HG02938 (cell line): Measurements from ENCODE around the gene CALHM5.

Experiments used
- ATAC-seq: cut with Tn5 transposase; IDR thresholded peaks from one replicate; pipeline ENCODE4 v1.9.1; 2021; ENCODE audit warnings: mild to moderate bottlenecking, moderate library complexity; ENCODE audit not compliant: unreplicated experiment

Gene CALHM5

GRCh38 chr6:116545651-116546050 is 34.2 kb downstream of the CALHM5 start, which contains the start of gene TRAPPC3L:
TRAPPC3L (minus strand) TSS chr6:116545684; CDS start chr6:116545514, 170 bp downstream.
- ATAC-seq, result no peak

- no peak for ATAC-seq
Measured at GRCh38 chr6:116547358-116547757, 35.9 kb downstream of the CALHM5 start.

- no peak for ATAC-seq
Measured at GRCh38 chr6:116550796-116551195, 39.4 kb downstream of the CALHM5 start.

- no peak for ATAC-seq
Measured at GRCh38 chr6:116553451-116553850, 42.0 kb downstream of the CALHM5 start, which contains the start of gene CALHM4. CALHM4 (plus strand) TSS chr6:116553751; CDS start chr6:116553794, 43 bp downstream.

DNA sequence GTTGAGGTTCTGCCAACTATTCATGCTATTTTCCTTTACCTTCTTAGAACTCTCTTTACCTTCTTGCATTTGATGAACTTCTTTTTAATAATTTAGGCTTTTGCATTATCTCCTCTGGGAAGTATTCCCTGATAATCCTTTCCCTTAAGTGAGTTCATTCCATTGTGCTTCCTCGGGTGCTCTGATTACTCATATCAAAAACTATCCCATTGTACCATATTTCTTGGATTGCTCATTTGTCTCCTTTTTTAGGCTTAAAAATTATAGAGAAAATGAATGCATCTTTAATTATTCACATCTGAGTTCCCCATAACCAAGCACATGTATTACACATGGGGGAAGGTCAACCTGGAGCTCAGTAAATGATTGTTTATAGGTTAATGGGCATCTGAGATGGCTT is 44.6 kb downstream of the CALHM5 start:
- no peak for ATAC-seq

- ATAC-seq, result no peak
Measured at GRCh38 chr6:116556814-116557415, 45.5 kb downstream of the CALHM5 start.

DNA sequence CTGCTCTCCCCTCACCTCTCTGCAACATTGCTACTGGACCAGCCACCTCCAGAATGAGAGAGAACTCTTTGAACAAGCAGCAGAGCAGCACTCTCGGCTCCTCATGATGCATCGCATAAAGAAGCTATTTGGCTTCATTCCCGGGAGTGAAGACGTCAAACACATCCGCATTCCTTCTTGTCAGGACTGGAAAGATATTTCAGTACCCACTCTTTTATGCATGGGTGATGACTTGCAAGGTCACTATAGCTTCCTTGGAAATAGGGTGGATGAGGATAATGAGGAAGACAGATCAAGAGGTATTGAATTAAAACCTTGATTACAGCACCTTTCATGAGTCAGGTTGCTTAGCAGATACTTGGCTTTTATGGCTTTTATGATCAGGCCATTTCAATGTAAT is 46.5 kb downstream of the CALHM5 start:
- ATAC-seq, result no peak

DNA sequence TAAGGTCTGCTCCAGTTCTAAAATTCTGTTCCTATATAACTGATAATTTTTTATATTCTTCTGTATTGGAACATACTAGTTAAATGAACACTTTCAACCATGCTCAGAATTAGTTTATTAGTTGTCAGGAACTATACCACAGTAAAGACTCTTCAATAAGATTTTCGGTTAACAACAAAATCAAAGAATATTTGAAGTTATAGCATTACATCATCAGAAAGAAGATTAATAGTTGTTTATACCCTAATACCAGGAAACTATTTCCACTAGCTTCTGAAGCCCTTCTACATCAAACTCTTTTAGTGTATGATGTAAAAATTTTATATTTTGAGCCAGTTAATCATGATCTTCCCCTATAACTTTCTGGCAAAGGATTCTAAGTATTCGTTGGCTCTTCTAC is 48.7 kb downstream of the CALHM5 start:
- ATAC-seq, result no peak

GRCh38 chr6:116561377-116562018 is 50.1 kb downstream of the CALHM5 start:
- ATAC-seq, result peak; percentile 69

DNA sequence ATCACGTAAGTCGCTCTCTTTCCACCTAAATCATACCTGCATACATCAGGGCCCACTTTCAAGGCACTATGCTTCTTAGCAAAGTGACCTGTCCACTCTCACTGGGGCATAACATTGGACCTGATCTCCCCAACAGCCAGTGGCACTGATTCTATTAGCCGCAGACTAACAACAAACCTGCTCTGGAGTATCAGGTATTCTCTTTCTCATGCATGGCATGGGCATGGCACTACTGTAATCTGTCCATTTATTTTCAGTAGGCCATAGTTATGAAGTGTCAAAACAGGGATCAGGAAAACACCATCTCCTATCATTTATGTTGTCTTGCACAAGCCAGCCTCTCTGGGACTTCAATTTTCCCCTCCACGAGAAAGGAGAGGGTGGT is 50.6 kb downstream of the CALHM5 start:
- no peak for ATAC-seq

DNA sequence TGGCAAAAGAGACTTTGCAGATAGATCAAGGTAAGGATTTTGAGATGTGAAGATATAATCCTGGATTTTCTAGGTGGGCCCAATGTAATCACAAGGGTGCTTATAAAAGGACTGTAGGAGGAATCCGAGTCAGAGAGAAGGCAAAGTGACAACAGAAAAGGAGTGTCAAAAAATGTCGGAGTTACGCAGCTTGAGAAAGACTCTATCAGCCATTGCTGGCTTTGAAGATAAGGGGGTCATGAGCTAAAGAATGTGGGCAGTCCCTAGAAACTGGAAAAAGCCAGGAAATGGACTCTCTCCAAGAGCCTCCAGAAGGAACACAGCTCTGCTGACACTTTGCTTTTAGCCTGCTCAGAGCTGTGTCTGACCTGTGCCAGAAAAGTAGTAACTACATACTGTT is 51.2 kb downstream of the CALHM5 start:
- no peak for ATAC-seq

DNA sequence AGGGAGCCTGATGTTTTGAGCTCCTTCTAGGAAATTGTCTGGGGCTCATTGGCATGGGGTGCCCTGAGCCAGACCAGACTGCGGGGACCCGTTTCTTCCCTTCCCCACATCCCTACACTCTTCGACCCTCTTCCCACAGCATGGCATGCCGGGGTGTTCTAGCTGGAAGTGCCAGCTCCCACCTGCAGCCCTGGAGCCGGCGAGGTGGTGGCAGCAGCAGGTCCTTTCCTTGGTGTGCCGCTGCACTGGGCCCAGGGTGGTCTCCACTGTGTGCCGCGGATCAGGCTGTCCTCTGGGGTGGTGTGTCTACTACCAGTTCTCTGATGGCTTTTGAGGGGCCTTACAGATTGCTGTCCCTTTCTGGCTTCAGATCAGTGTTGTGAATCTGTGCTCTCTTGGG is 52.4 kb downstream of the CALHM5 start:
- no peak for ATAC-seq

DNA sequence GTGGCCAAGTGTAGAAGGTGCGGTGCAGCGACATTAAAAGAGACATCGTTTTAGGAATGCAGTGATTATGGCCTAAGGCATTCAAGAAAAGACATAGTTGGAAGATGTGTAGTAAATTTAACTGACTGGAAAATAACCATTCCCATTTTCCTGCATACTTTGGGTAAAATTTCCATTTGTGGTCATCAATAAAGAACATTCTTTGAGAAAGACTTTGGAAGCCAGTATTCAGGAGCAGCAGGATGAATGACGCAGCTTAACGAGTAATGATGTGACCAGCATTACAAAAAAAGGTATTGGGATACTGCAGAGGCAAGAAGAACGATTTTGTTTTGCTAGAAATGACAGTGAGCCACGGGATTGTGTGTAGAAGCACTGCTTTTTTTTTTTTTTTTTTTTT is 52.9 kb downstream of the CALHM5 start:
- no peak for ATAC-seq

- ATAC-seq, result no peak
Measured at GRCh38 chr6:116564921-116565872, 53.8 kb downstream of the CALHM5 start.

- no peak for ATAC-seq
Measured at GRCh38 chr6:116568111-116568510, 56.7 kb downstream of the CALHM5 start.

DNA sequence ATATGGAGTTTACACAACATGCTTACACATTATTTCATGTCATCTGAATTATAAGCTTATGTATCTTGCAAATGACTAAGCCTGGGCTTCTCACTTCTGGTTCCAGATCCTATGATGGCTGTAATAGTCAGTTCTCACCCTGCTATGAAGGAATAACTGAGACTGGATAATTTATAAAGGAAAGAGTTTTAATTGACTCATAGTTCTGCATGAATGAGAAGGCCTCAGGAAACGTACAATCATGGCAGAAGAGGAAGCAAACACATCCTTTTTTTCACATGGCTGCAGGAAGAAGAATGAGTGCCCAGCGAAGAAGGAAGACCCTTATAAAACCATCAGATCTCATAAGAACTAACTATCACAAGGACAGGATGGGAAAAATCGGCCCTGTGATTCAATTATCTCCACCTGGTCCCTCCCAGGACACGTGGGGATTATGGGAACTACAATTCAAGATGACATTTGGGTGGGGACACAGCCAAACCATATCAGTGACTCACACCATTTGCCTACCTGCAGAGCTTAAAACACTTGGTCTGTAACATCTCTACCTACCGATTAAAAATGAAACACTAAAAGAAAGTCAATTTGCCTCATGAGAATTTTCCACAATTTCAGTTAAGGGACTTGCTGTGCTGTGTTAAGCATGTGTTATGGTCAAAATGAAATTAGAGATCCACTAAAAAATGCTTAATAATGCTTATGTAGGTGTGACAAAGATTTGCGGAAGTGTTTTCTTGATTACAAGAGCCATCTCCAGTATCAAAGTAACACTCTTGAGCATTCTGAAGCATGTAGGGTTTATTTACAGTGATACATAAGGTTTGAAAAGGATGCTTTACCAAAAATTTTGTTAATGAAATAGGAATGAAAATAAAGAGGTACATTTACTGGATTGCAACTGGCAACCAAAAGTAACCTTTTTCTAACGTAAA is 57.6 kb downstream of the CALHM5 start:
- no peak for ATAC-seq

DNA sequence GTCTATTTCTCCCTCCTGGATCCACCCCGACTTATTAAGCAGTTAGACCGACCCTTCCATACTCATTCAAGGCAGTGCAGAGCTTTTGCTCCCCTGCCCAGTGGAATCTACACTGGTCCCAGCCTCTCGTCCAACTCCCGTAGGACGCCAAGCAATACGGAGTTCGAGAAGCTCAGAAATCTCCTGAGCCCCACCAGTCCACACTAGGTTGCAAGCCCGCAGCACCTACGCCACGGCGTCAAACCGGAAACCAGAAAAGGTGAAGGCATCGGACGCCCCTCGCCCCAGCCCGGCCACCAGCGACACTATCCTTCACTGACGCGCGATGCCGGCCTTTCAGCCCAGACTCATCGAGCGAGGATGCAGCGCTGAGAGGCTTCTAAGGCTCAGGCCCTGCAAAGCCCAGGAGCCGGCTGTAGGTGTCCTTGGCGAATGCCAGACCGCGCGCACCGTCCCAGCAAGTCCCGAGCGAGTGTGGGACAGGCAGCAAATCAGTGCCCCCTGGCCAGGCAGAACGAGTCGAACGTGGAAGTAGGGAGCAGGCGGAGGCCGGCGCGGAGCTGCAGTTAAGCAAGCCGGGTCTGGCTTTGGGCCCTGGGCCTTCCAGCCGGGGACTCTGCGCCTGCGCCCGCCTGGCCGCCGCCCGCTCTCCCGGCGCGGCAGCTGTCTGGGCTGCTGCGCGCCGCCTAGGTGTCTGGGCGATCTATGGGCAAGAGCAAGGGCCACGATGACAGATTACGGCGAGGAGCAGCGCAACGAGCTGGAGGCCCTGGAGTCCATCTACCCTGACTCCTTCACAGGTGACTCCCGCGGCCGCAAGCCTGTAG is 59.6 kb downstream of the CALHM5 start, which contains the start of gene RWDD1:
Gene RWDD1, plus strand, starts transcription at position 649 of the 827 bp plus-strand sequence. Its CDS starts 79 bp downstream, at position 728.
- peak; percentile 94 for ATAC-seq

DNA sequence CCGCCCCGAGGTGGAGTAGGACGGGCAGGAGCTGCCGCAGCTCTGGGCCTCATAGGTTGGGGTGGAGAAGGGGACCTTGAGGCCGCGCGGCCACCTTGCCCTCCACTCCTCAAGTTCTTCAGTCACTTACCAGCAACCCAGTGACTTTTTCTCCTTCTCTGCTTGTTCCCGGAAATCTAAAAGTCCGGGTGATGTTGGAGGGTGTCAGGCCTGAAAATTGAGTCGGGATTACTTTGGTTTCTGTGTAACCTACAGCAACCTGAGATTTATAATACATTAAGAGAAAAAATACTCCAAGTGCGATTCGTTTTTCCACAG is 60.2 kb downstream of the CALHM5 start:
- no peak for ATAC-seq

DNA sequence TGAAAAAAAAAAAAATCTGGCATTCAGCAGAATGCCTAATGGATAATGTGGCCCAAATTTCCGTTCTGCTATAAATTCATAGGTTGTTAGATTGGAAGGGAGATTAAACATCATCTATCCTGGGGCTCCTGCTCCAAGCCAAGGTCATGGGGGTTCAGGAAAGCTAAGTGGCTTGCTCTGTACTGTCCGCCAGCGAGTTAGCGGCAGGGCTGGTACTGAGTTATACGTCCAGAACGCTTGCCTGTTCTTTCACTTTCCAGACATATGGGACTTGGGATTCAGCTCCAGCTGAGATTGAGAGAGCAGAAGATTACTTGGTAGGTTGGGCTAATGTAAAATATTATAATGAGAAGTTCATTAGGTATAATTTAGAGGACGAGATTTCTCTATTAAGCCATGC is 60.7 kb downstream of the CALHM5 start:
- no peak for ATAC-seq
